GM12878 (cell line): ENCODE measurements around the gene ADGRA3. TPM values are rescaled to one million over a fixed set of nuclear protein-coding genes. Genes with fewer than 3 reads are reported as not detected.

ENCODE experiments used
- ATAC-seq: fragments of 200-7000 bp; cut with Tn5 transposase; 3 replicates; pipeline ENCODE4 v1.9.1; 2020; ENCODE audit warnings: mild to moderate bottlenecking, moderate library complexity
- BruUV-seq: library from RNA; stranded (reverse); fragments of 400-500 nt; replicated peaks from 2 replicates; lab custom pipeline; 2021; lab: Mats Ljungman, UMichigan
- CTCF ChIA-PET: fragments of 300-600 bp; sonication (Branson Sonifier 250); formaldehyde crosslinking; extraction: SDS; loops from one replicate; lab custom pipeline; 2021; ENCODE audit warnings: inconsistent platforms; lab: Yijun Ruan, JAX
- POLR2A ChIA-PET: fragments of 350-600 bp; formaldehyde crosslinking; extraction: SDS; loops from one replicate; lab custom pipeline; 2021; ENCODE audit warnings: inconsistent platforms; lab: Charles Lee
- RAD21 ChIA-PET: fragments of 300-600 bp; sonication (Branson Sonifier 250); formaldehyde crosslinking; loops from one replicate; lab custom pipeline; 2023; ENCODE audit warnings: antibody characterized with exemption; ENCODE audit not compliant: unreplicated experiment; lab: Charles Lee
- SMC1A ChIA-PET: fragments of 300-600 bp; sonication (Branson Sonifier 250); formaldehyde crosslinking; loops from one replicate; lab custom pipeline; 2023; ENCODE audit not compliant: unreplicated experiment, uncharacterized antibody; lab: Charles Lee
- DNase-seq: peaks from one replicate; pipeline ENCODE4 v3.0.0-alpha.2; 2011; ENCODE audit warnings: low read depth, low spot score
- FAIRE-seq: peaks from 3 replicates; lab custom pipeline; 2011; peaks lifted over from hg19 to GRCh38; lab: Jason Lieb, UNC
- H2AFZ ChIP-seq: 2 replicates; pipeline ENCODE4 v1.6.0; 2011; ENCODE audit warnings: low read depth, low read length, control low read depth; ENCODE audit not compliant: control insufficient read depth
- H3K27ac ChIP-seq: 2 replicates; pipeline ENCODE4 v1.5.1; 2011; ENCODE audit warnings: control low read depth; ENCODE audit not compliant: control insufficient read depth, insufficient read depth
- H3K27me3 ChIP-seq, 2 experiments: replicated peaks in 1 of 2; 2 replicates each; pipeline versions ENCODE4 v1.6.0 to v1.6.1; 2011; ENCODE audit warnings: low read length in 1 of 2; ENCODE audit not compliant: control insufficient read depth in 2 of 2, insufficient read depth in 2 of 2
- H3K36me3 ChIP-seq, 2 experiments: 2 replicates each; pipeline ENCODE4 v1.5.1; 2011; ENCODE audit warnings: low read length in 1 of 2; ENCODE audit not compliant: control insufficient read depth in 2 of 2, insufficient read depth in 2 of 2
- H3K4me1 ChIP-seq: 2 replicates; pipeline ENCODE4 v1.6.1; 2011; ENCODE audit warnings: mild to moderate bottlenecking, low read length, moderate library complexity, mixed read lengths; ENCODE audit not compliant: control insufficient read depth, insufficient read depth
- H3K4me2 ChIP-seq: 2 replicates; pipeline ENCODE4 v1.6.0; 2011; ENCODE audit warnings: control low read depth; ENCODE audit not compliant: control insufficient read depth, insufficient read depth
- H3K4me3 ChIP-seq: fragments of 200-600 bp; sonication (generic); 2 replicates; pipeline ENCODE4 v1.5.1; 2016
- H3K79me2 ChIP-seq: 2 replicates; pipeline ENCODE4 v1.6.0; 2011; ENCODE audit warnings: low read length; ENCODE audit not compliant: control insufficient read depth, insufficient read depth
- H3K9ac ChIP-seq: 2 replicates; pipeline ENCODE4 v1.8.0; 2011; ENCODE audit warnings: low read length, control low read depth, mixed read lengths; ENCODE audit not compliant: control insufficient read depth, insufficient read depth
- H3K9me3 ChIP-seq: replicated peaks from 3 replicates; pipeline ENCODE4 v1.5.1; 2011; ENCODE audit warnings: mild to moderate bottlenecking, low read length; ENCODE audit not compliant: control insufficient read depth, insufficient read depth
- H4K20me1 ChIP-seq: 2 replicates; pipeline ENCODE4 v1.6.0; 2011; ENCODE audit not compliant: control insufficient read depth, insufficient read depth
- BMI1 ChIP-seq: fragments of 450-650 bp; IDR thresholded peaks from 2 replicates; pipeline ENCODE4 v1.6.1; 2016; ENCODE audit warnings: mild to moderate bottlenecking, moderate library complexity, borderline replicate concordance
- BRCA1 ChIP-seq: IDR thresholded peaks from 2 replicates; pipeline ENCODE4 v1.6.1; 2011; ENCODE audit warnings: low read depth, low read length, improper control_type of control experiment
- CREB1 ChIP-seq: IDR thresholded peaks from 2 replicates; pipeline ENCODE4 v1.6.1; 2012; ENCODE audit warnings: low read depth, mild to moderate bottlenecking, inconsistent platforms
- ETV6 ChIP-seq, 2 experiments: fragments of 450-650 bp in 1 of 2; IDR thresholded peaks in 1 of 2; conservative IDR thresholded peaks in 1 of 2; 2 replicates each; pipeline ENCODE4 v1.6.1; 2014; ENCODE audit warnings: antibody characterized with exemption in 1 of 2, borderline replicate concordance in 1 of 2, low read depth in 1 of 2, mild to moderate bottlenecking in 1 of 2, moderate library complexity in 1 of 2
- FOXM1 ChIP-seq: IDR thresholded peaks from 2 replicates; pipeline ENCODE4 v1.6.1; 2012; ENCODE audit warnings: low read depth, mild to moderate bottlenecking, inconsistent platforms, low read length, moderate library complexity
- HDAC2 ChIP-seq: fragments of 200-600 bp; sonication (generic); IDR thresholded peaks from 2 replicates; pipeline ENCODE4 v1.6.1; 2017
- KDM1A ChIP-seq: fragments of 200-600 bp; sonication (generic); IDR thresholded peaks from 2 replicates; pipeline ENCODE4 v1.6.1; 2016; ENCODE audit warnings: borderline replicate concordance
- PML ChIP-seq: IDR thresholded peaks from 2 replicates; pipeline ENCODE4 v1.6.1; 2012; ENCODE audit warnings: low read length, inconsistent platforms
- POLR2AphosphoS5 ChIP-seq: IDR thresholded peaks from 2 replicates; pipeline ENCODE4 v1.6.1; 2011; ENCODE audit warnings: mild to moderate bottlenecking, low read length, inconsistent platforms
- POU2F2 ChIP-seq: IDR thresholded peaks from 3 replicates; pipeline ENCODE4 v1.6.1; 2011; ENCODE audit warnings: low read depth, mild to moderate bottlenecking, low read length, borderline replicate concordance
- RAD51 ChIP-seq: fragments of 450-650 bp; IDR thresholded peaks from 2 replicates; pipeline ENCODE4 v1.6.1; 2016; ENCODE audit warnings: moderate library complexity, mild to moderate bottlenecking, inconsistent platforms
- SMAD1 ChIP-seq: fragments of 450-650 bp; IDR thresholded peaks from 2 replicates; pipeline ENCODE4 v1.6.1; 2018; ENCODE audit warnings: mild to moderate bottlenecking, low read depth; ENCODE audit not compliant: partially characterized antibody
- SREBF1 ChIP-seq: IDR thresholded peaks from 2 replicates; pipeline ENCODE4 v1.6.1; 2012; ENCODE audit warnings: mild to moderate bottlenecking, low read length
- YY1 ChIP-seq: IDR thresholded peaks from 2 replicates; pipeline ENCODE4 v1.6.1; 2011; ENCODE audit warnings: low read depth, mild to moderate bottlenecking, low read length
- WGBS: methylation state at CpG from one replicate; pipeline ENCODE4 v1.1.6; 2016; ENCODE audit warnings: low lambda C conversion rate; ENCODE audit not compliant: insufficient replicate concordance, insufficient coverage; ENCODE audit errors: missing lambda C conversion rate; 5-methylcytosine and 5-hydroxymethylcytosine counted together
- in situ Hi-C: fragments of 300-500 bp; cut with MboI; formaldehyde crosslinking; loops from 9 replicates; pipeline ENCODE4 v1.14.3; 2018; ENCODE audit warnings: mixed read lengths
- intact Hi-C: fragments of 100-400 bp; cut with micrococcal nuclease; formaldehyde crosslinking; loops from one replicate; pipeline ENCODE4 v1.14.2; 2022; ENCODE audit not compliant: unreplicated experiment
- polyA plus RNA-seq, 11 experiments: library from polyadenylated mRNA; depleted of rRNA in 4 of 11; unstranded in 6 of 11; stranded (reverse) in 5 of 11; fragments of >200 nt; fragmentation: Nextera tagmentation in 4 of 11; fragmentation: Illumina TruSeq in 1 of 11; extraction: Ambion mirVana in 4 of 11; extraction: Trizol in 1 of 11; gene quantifications; 1 replicate in 1 of 11; 2 replicates in 10 of 11; pipeline versions ENCODE4 v1.2.1 to v1.2.3, GENCODE V29; 2011 to 2016; ENCODE audit warnings: inconsistent platforms in 2 of 11, missing spikeins in 2 of 11, low read depth in 1 of 11
- total RNA-seq, 4 experiments: library from RNA; depleted of rRNA in 3 of 4; stranded (reverse); fragments of >200 nt in 3 of 4; fragmentation: Illumina TruSeq in 1 of 4; extraction: Trizol in 1 of 4; gene quantifications; 2 replicates each; pipeline versions ENCODE4 v1.2.1 to v1.2.3, GENCODE V29; 2013 to 2021
- TF ChIP-seq, protein P1 (sequence below): fragments of 450-650 bp; IDR thresholded peaks from 2 replicates; pipeline ENCODE4 v1.6.1; 2016; ENCODE audit warnings: mild to moderate bottlenecking

ADGRA3 gene
- total and polyA plus RNA-seq, 10 of the 15 experiments (the other 5 are each of a cell fraction or from before 2014, with no cell fraction given), result 0.24 to 66.2 (median 2.5) TPM

DNA sequence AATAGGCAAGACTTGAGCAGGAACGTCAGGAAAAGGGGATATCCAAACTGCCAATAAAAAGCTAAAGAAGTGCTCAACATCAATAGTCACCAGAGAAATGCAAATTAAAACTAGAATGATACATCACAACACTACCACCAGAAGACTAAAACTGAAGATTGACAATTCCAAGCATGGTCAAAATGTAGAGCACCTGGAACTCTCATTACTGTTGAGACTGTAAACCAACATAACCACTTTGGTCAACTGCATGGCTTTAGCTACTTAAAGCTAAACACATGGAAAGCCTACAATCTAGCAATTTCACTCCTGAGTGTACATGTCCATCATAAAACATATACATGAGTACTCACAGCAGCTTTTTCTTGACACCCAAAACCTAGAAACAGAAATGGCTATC lies 107.4 kb downstream of the ADGRA3 start (continued):
- no peak for TF ChIP-seq SMAD1

- BruUV-seq, result no TSS peak
- no peaks in the 10 kb centered on the region for H3K36me3 ChIP-seq
- H3K9ac ChIP-seq, result no peak overlapping the region
- H3K4me2 ChIP-seq, result no peak overlapping the region
- DNase-seq (no peak), FAIRE-seq (no peak), ATAC-seq (peak; percentile 89)
- SMC1A ChIA-PET, result interaction anchor here (0.7 to 4.5 kb wide), 11 partner anchors 15 to 976 kb away, joined by 3 to 22 read pairs (median 3); no protein-coding TSS in a partner anchor
- no peak for TF ChIP-seq KDM1A
- 0 out of 2 replicates have a peak, but pooled peaks have one; percentile 41 for TF ChIP-seq RAD51
- POLR2A ChIA-PET, result no interaction called here
- intact Hi-C loops (no loop called here), in situ Hi-C loops (loop anchor here (5.0 kb wide), 2 partner anchors 205 to 285 kb away; partner anchors contain the start of gene GBA3)
- no peaks in the 10 kb centered on the region for H3K9me3 ChIP-seq
- RAD21 ChIA-PET, result interaction anchor here (1.0 to 5.5 kb wide), 5 partner anchors 9 to 198 kb away, joined by 3 to 66 read pairs (median 3); no protein-coding TSS in a partner anchor
- H2AFZ ChIP-seq, result no peak overlapping the region
- CTCF ChIA-PET, result interaction anchor here (0.6 to 6.6 kb wide), 12 partner anchors 10 to 618 kb away, joined by 3 to 117 read pairs (median 4); no protein-coding TSS in a partner anchor
- H3K79me2 ChIP-seq, result no peaks in the 10 kb centered on the region
- H3K4me1 ChIP-seq, result no peaks in the 10 kb centered on the region
- H3K27ac ChIP-seq, result no peak overlapping the region
- no peak overlapping the region for H3K4me3 ChIP-seq
- no peaks in the 10 kb centered on the region for H3K27me3 ChIP-seq
- no peaks in the 10 kb centered on the region for H4K20me1 ChIP-seq
These were observed 108.5 kb downstream of the ADGRA3 start for GRCh38 chr4:22407361-22407760.

DNA sequence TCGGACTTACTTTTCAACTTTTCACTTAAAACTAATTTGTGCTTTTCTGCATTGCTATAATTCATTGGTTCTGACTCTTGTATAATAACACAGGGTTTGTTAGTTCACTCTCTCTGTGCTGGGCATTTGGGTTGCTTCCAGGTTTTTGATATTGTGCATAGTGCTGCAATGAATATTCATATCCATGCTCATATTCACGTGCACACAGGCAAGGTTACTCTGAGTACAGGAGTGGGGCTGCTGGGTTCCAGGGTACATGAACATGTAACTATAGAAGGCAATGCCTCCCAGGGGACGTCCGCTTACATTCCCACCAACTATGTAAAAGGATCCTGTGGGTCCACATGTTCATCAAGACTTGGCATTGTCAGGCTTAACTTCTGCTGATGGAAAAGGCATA lies 117.2 kb downstream of the ADGRA3 start:
- FAIRE-seq, result no peak
- CTCF ChIA-PET, result no interaction called here
- no peak for TF ChIP-seq PML
- no peak for TF ChIP-seq POU2F2
- TF ChIP-seq BRCA1, result no peak
- no peak for TF ChIP-seq ETV6 (conservative IDR thresholded peaks at IDR 0.05 in 1 of 2, IDR thresholded peaks at IDR 0.05 in 1 of 2; ENCODE audit: borderline replicate concordance in 1 of 2, low read depth in 1 of 2)
- TF ChIP-seq, protein P1, sequence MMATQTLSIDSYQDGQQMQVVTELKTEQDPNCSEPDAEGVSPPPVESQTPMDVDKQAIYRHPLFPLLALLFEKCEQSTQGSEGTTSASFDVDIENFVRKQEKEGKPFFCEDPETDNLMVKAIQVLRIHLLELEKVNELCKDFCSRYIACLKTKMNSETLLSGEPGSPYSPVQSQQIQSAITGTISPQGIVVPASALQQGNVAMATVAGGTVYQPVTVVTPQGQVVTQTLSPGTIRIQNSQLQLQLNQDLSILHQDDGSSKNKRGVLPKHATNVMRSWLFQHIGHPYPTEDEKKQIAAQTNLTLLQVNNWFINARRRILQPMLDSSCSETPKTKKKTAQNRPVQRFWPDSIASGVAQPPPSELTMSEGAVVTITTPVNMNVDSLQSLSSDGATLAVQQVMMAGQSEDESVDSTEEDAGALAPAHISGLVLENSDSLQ, result no peak
- TF ChIP-seq BMI1, result no peak
- TF ChIP-seq HDAC2, result no peak
- TF ChIP-seq SREBF1, result no peak
- no peak for TF ChIP-seq CREB1
- no peak for TF ChIP-seq FOXM1
- no peak for TF ChIP-seq POLR2AphosphoS5
- no peak for TF ChIP-seq YY1

More for the DNA sequence above, 117.2 kb downstream of the ADGRA3 start:
- H3K36me3 ChIP-seq, result no peaks in the 10 kb centered on the region
- 12% methylated on average over 4 of the region's 4 CpGs for WGBS
- intact Hi-C loops, result no loop called here
- ChIA-PET POLR2A (no interaction called here), RAD21 (no interaction called here), SMC1A (no interaction called here)
- H3K79me2 ChIP-seq, result no peaks in the 10 kb centered on the region
- no TSS peak for BruUV-seq
- DNase-seq (no peak), ATAC-seq (no peak)
- no peak overlapping the region for H3K9ac ChIP-seq
- H3K27ac ChIP-seq, result no peak overlapping the region
- no peaks in the 10 kb centered on the region for H4K20me1 ChIP-seq
- H3K4me2 ChIP-seq, result no peak overlapping the region
- in situ Hi-C loops, result no loop called here
- no peak overlapping the region for H3K4me3 ChIP-seq
- H3K4me1 ChIP-seq, result no peaks in the 10 kb centered on the region
- no peaks in the 10 kb centered on the region for H3K27me3 ChIP-seq
- H3K9me3 ChIP-seq, result no peaks in the 10 kb centered on the region
- H2AFZ ChIP-seq, result no peak overlapping the region
